ENCODE results near the gene ABCC6. TPM values are rescaled to one million over a fixed set of nuclear protein-coding genes. Genes with fewer than 3 reads are reported as not detected.
"Not testable (repeated sequence)": the region's sequence is repeated elsewhere in the genome, so short reads cannot be mapped to it uniquely, and the experiment has no call there.

ABCC6 gene
- total RNA-seq, 2 experiments from 2014 or later, result not detected

DNA sequence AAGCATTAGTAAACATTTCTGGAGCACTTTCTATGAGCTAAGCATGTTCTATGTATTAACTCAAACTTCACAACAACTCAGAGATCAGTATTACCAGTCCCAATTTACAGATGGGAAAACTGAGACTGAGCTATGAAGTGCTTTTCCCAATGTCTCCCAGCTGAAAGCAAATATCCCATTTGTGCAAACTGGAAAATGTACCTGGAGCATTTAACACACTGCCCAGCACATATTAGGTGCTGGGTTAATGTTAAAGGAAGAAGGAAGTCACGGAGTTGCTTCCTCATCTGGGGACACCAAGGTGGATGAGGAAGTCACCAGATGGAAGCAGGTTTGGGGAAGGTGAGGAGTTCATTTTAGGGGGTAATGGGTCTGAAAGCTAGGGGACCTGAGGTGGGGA lies 66.1 kb downstream of the ABCC6 start:
- Mint-ChIP-seq H3K4me1 (no peaks in the 10 kb centered on the region), H3K9me3 (peaks cover 17% of the 10 kb centered on the region), H3K4me3 (no peak overlapping the region), H3K27ac (no peak overlapping the region), H3K36me3 (peaks cover 2% of the 10 kb centered on the region), H3K27me3 (no peaks in the 10 kb centered on the region)
- POLR2A ChIA-PET, result no interaction called here
- DNase-seq, result no peak
- no peak for ATAC-seq (ENCODE audit: low read depth)

DNA sequence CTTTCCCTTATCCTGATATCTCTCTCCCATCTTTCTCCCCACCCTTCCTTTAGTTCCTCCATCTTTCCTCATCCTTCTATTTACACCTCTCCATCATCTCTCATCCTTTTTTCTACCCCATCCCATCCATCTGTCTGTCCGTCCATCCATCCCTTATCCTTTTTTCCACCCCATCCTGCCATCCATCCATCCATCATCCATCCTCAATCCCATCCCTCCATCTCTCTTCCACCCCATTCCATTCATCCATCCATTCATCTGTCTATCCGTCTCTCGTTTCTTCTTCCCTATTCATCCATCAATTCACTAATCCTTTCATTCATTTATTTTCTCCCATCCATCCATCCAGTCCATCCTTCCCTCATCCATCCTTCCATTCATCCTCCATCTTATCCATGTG lies 68.1 kb downstream of the ABCC6 start:
- peaks cover 12% of the 10 kb centered on the region for H3K9me3 Mint-ChIP-seq
- POLR2A ChIA-PET, result no interaction called here
- DNase-seq (no peak), ATAC-seq (ENCODE audit: low read depth) (no peak)
- H3K4me1 Mint-ChIP-seq, result no peaks in the 10 kb centered on the region
- H3K27ac Mint-ChIP-seq, result no peak overlapping the region
- H3K36me3 Mint-ChIP-seq, result peaks cover 2% of the 10 kb centered on the region
- H3K27me3 Mint-ChIP-seq, result no peaks in the 10 kb centered on the region
- H3K4me3 Mint-ChIP-seq, result no peak overlapping the region

DNA sequence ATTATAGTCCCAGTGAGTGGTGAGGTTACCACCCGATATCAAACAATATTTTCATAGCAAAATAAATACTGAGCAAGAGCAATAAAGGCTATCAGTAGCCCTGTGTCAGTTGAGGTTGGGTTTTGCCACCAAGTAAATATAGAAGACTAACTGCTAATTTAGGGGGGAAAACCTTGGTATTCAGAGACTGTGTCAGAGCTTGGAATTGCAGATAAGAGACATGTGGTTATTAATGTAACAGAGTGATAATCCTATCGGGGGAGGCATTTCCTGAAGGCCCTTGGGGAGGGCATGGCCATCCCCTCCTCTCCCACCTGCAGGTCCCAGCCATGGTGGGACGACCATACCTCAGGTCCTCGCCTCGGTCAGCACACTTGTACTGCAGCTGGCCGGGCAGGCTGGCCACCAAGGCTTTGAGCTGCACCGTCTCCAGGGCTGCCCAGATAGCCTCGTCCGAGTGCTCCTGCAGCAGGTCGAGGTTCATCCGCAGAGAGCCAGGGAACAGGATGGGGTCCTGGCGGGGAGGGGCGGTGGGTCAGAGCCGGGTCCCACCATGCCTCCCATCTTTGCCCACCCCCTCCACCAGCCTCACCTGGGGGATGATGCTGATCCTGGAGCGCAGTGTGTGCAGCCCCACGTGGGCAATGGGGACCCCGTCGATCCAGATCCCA lies 68.9 kb downstream of the ABCC6 start:
- Mint-ChIP-seq H3K4me1 (no peaks in the 10 kb centered on the region), H3K27ac (no peak overlapping the region), H3K9me3 (peaks cover 10% of the 10 kb centered on the region), H3K27me3 (no peaks in the 10 kb centered on the region), H3K4me3 (no peak overlapping the region), H3K36me3 (peaks cover 2% of the 10 kb centered on the region)
- POLR2A ChIA-PET, result no interaction called here
- ATAC-seq (ENCODE audit: low read depth) (no peak), DNase-seq (no peak)

DNA sequence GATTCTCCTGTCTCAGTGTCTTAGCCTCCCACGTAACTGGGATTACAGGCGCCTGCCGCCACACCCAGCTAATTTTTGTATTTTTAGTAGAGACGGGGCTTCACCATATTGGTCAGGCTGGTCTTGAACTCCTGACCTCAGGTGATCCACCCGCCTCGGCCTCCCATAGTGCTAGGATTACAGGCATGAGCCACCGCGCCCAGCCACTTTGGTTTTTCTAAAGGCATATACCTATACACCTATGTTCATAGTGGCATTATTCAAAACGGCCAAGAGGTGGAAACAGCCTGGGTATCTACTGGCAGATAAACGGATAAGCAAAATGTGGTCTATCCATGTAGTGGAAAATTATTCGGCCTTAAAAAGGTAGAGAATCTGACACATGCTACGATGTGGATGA lies 70.3 kb downstream of the ABCC6 start:
- ATAC-seq (ENCODE audit: low read depth); POLR2A ChIA-PET; H3K9me3 Mint-ChIP-seq; H3K27ac Mint-ChIP-seq; H3K4me1 Mint-ChIP-seq; DNase-seq; H3K27me3 Mint-ChIP-seq; H3K4me3 Mint-ChIP-seq; H3K36me3 Mint-ChIP-seq: not testable (repeated sequence)

DNA sequence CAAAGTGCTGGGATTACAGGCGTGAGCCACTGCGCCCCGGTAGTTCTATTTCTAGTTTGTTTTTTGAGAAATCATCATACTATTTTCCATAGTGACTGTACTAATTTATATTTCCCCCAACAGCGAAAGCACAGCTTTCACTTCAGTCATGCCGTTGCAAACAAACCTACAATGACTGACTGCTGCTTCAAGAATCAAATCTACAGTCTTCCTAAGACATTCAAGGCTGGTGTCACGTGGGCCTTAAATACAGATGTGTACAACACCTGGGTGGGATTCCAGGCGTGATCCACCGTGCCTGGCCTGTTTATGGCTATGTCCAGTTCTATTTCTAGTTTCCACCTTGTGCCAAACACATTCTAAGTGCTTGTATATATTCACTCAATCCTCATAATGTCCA lies 72.0 kb downstream of the ABCC6 start:
- DNase-seq (no peak), ATAC-seq (ENCODE audit: low read depth) (no peak)
- Mint-ChIP-seq H3K4me1 (no peaks in the 10 kb centered on the region), H3K27me3 (no peaks in the 10 kb centered on the region), H3K36me3 (no peaks in the 10 kb centered on the region), H3K9me3 (no peaks in the 10 kb centered on the region), H3K27ac (no peak overlapping the region), H3K4me3 (no peak overlapping the region)
- POLR2A ChIA-PET, result no interaction called here

DNA sequence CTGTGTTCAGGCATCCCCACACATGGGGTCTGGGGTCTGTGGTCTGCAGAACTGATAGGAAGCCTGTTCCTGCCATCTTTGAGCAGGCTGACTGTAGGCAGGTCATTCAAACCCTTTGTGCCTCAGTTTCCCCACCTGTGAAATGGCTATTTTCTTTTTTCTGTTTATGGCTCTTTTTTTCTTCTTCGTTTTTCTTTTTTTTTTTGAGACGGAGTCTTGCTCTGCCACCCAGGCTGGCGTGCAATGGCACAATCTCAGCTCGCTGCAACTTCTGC lies 72.5 kb downstream of the ABCC6 start:
- H3K36me3 Mint-ChIP-seq, result no peaks in the 10 kb centered on the region
- H3K27ac Mint-ChIP-seq, result no peak overlapping the region
- no peak overlapping the region for H3K4me3 Mint-ChIP-seq
- ATAC-seq (ENCODE audit: low read depth), result no peak
- POLR2A ChIA-PET, result no interaction called here
- no peaks in the 10 kb centered on the region for H3K9me3 Mint-ChIP-seq
- no peaks in the 10 kb centered on the region for H3K27me3 Mint-ChIP-seq
- no peaks in the 10 kb centered on the region for H3K4me1 Mint-ChIP-seq
- DNase-seq, result no peak

DNA sequence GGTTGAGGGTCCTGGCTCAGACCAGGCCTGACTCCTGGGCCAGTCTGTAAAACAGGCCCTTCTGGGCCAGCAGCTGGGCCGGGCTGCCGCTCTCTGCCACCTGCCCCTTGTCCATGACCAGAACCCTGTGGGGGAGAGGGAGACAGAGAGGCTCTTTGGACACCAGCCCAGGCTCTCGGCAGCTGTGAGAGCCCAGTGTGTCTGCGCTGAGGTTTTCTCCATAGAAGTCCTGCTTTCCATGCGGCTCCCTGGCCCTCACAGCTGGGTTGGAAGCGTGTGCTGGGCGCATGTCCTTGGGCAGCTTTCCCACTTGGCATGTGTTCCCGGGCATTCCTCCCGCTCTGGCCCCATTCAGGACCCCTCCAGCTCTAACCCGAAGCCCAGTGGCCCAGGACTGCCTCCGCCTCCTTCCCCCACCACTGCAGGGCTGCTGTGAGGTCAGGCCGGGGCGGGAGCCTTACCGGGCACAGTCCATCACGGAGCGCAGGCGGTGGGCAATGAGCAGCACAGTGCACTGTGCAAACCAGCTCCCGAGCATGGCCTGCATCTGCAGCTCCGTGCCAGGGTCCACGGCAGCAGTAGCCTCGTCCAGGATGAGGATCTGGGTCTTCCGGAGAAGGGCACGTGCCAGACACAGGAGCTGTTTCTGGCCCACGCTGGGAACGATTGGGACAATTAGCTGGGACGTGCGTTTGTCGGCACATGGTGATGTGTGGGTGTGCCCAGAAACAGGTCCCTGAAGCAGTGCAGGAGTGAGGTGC lies 73.0 kb downstream of the ABCC6 start:
- Mint-ChIP-seq H3K4me3 (no peak overlapping the region), H3K27ac (no peak overlapping the region), H3K27me3 (no peaks in the 10 kb centered on the region), H3K4me1 (no peaks in the 10 kb centered on the region), H3K36me3 (no peaks in the 10 kb centered on the region), H3K9me3 (no peaks in the 10 kb centered on the region)
- DNase-seq (no peak), ATAC-seq (ENCODE audit: low read depth) (no peak)
- POLR2A ChIA-PET, result no interaction called here

DNA sequence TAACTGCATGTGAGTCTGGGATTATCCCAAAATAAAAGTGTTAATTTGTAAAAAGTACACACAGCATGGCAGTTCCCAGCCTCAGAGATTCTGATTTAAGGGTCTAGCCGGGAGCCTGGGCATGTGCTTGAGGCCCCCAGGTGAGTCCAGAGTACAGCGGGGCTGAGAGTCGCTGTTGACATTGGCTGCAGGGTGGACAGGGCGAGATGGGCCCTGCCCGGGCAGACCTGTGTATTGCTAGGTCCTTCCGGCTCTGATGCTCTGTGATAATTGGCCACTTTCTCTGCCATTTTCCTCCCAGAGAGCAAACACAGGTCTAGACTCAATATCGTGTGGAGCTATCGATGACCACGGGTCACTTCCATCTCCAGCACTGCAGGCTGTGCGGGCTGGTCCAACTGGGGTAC lies 73.6 kb downstream of the ABCC6 start:
- H3K27me3 Mint-ChIP-seq, result no peaks in the 10 kb centered on the region
- H3K27ac Mint-ChIP-seq, result no peak overlapping the region
- no peaks in the 10 kb centered on the region for H3K36me3 Mint-ChIP-seq
- no peaks in the 10 kb centered on the region for H3K4me1 Mint-ChIP-seq
- POLR2A ChIA-PET, result no interaction called here
- DNase-seq, result no peak
- no peak overlapping the region for H3K4me3 Mint-ChIP-seq
- no peaks in the 10 kb centered on the region for H3K9me3 Mint-ChIP-seq
- ATAC-seq (ENCODE audit: low read depth), result no peak

DNA sequence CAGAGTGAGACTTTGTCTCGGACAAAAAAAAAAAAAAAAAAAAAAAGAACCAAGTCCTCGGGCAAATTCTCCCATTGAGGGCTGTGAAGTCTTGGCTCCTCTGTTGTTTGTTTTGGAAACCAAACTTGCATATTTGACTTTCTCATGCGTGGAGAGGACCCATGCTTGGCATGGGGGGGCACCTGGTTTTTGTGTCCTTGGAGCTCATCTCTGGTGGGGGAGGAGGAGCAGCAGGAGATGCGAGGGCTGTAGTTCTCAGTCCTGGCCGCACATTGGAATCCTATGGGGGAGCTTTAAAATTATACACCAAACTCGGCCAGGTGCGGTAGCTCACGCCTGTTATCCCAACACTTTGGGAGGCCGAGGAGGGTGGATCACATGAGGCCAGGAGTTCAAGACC lies 74.5 kb downstream of the ABCC6 start:
- Mint-ChIP-seq H3K4me1 (no peaks in the 10 kb centered on the region), H3K27me3 (no peaks in the 10 kb centered on the region), H3K9me3 (no peaks in the 10 kb centered on the region), H3K27ac (no peak overlapping the region), H3K4me3 (no peak overlapping the region), H3K36me3 (no peaks in the 10 kb centered on the region)
- POLR2A ChIA-PET, result no interaction called here
- no peak for DNase-seq
- ATAC-seq (ENCODE audit: low read depth), result no peak

DNA sequence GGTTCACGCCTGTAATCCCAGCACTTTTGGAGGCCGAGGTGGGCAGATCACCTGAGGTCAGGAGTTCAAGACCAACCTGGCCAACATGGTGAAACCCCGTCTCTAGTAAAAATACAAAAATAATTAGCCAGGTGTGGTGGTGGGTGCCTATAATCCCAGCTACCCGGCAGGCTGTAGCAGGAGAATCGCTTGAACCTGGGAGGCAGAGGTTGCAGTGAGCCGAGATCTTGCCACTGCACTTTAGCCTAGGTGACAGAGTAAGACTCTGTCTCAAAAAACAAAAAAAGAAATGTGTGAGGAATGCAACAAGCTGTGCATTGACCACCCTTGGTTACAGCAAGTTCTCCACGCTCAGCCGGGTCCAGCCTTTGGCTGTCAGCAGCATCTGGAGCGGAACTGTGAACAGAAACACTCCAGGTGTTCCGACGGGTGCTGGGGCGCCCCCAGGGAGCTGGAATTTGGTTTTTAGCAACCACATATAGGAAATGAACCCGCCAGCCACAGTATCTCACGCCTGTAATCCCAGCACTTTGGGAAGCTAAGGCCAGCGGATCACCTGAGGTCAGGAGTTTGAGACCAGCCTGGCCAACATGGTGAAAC lies 75.2 kb downstream of the ABCC6 start:
- H3K27me3 Mint-ChIP-seq; DNase-seq; POLR2A ChIA-PET; H3K4me1 Mint-ChIP-seq; ATAC-seq (ENCODE audit: low read depth); H3K27ac Mint-ChIP-seq; H3K36me3 Mint-ChIP-seq; H3K9me3 Mint-ChIP-seq; H3K4me3 Mint-ChIP-seq: not testable (repeated sequence)

DNA sequence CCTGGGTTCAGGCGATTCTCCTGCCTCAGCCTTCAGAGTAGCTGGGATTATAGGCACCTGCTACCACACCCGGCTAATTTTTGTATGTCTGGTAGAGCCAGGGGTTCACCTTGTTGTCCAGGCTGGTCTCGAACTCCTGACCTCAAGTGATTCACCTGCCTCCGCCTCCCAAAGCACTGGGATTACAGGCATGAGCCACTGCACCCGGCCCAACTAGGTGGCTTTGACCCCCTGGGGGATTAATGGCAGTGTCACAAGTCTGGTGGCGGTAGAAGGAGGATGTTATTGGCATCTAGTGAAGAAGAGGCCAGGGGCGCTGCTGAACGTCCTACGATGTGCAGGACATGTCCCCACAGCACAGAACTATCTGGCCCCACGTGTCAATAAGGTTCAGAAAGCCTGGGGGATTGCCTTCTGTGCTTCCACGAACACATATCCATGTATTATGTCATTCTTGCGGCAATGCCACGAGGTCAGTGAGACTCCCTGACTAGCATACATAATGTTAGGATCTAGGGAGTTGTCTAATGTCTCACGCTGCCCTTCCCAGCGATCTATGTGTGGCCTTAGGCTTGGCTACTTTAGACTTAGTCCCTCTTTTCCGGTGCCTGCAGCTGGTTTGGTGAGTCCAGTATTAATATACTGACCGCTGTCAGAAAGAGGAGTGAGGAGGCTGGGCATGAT lies 75.8 kb downstream of the ABCC6 start:
- no peak for ATAC-seq (ENCODE audit: low read depth)
- peaks cover 5% of the 10 kb centered on the region for H3K4me1 Mint-ChIP-seq
- H3K4me3 Mint-ChIP-seq, result no peak overlapping the region
- POLR2A ChIA-PET, result no interaction called here
- no peaks in the 10 kb centered on the region for H3K27me3 Mint-ChIP-seq
- no peak overlapping the region for H3K27ac Mint-ChIP-seq
- H3K9me3 Mint-ChIP-seq, result no peaks in the 10 kb centered on the region
- H3K36me3 Mint-ChIP-seq, result peaks cover 4% of the 10 kb centered on the region
- no peak for DNase-seq

DNA sequence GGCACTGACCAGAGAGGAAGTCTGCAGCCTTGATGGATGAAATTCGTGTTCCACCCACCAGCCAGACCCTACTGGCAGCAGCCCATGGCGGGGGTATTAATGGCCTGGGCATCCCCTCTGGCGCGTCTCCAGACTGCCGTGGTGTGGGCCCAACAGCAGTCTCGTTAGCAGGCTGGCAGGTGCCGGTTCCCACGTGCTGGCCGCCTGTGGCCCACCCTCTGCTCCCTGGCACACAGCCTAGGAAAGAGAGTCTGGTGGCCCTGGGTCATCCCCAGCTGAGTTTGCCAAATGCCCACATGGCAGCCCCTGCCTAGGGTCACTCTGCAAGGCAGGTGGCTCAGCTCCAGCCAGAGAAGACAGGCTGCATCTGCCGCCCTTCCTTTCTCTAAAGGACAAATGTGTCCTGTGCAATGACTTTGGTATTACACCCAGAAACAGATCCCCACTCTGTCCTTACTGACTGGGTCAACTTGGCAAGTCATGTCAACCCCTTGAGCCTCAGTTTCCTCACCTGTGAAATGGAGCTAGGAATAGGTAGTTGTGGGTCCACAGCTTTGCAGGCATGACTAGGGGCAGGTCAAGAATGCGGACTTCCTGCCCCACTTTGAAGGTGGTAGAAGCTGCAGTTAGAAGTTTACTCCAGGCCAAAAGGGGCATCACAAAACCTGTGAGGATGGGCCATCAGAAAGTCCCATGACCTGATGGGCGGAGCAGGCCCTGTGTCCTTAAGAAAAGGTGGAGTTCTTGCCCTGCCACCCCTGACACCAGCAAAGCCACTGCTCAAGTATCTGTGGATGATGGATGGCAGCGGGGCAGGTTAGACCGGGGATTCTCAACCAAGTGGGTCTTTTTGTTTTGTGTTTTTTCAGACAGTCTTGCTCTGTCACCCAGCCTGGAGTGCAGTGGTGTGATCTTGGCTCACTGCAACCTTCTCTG lies 76.6 kb downstream of the ABCC6 start:
- no peak overlapping the region for H3K27ac Mint-ChIP-seq

DNA sequence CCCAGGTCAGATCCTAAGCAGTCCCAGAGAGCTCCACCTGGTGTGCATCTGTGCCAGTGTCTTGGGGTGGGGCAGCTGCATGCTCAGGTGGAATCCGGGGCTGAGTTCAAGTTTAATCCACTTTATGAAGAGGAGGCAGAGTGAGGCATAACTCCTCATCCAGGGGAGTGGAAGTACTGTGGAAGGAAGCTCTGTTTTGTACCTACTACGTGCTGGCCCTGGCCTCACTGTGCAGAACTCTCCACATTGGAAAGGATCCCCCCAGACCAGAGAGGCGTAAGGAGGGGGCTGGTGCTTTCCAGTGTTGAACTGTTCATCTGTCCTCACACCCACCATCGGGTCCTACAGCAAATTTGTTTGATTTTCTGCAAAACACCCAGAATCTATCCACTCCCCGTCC lies 78.0 kb downstream of the ABCC6 start:
- Mint-ChIP-seq H3K9me3 (no peaks in the 10 kb centered on the region), H3K4me3 (no peak overlapping the region), H3K36me3 (peaks cover 15% of the 10 kb centered on the region), H3K27ac (no peak overlapping the region), H3K27me3 (no peaks in the 10 kb centered on the region), H3K4me1 (peaks cover 7% of the 10 kb centered on the region)
- no peak for DNase-seq
- ATAC-seq (ENCODE audit: low read depth), result no peak
- POLR2A ChIA-PET, result no interaction called here

More for the DNA sequence above, 76.6 kb downstream of the ABCC6 start:
- H3K27me3 Mint-ChIP-seq, result no peaks in the 10 kb centered on the region
- H3K4me1 Mint-ChIP-seq, result peaks cover 7% of the 10 kb centered on the region
- no peaks in the 10 kb centered on the region for H3K9me3 Mint-ChIP-seq
- no peak overlapping the region for H3K4me3 Mint-ChIP-seq
- POLR2A ChIA-PET, result no interaction called here
- H3K36me3 Mint-ChIP-seq, result peaks cover 4% of the 10 kb centered on the region
- DNase-seq (no peak), ATAC-seq (ENCODE audit: low read depth) (no peak)

All from activated naive CD8-positive, alpha-beta T cell treated with anti-CD3 and anti-CD28 coated beads, Interleukin-2, amount 10 ng/mL, durations not matched to agents 7 days and 5 days (primary cell).